ENCODE measurements around the gene MARK2. TPM values are rescaled to one million over a fixed set of nuclear protein-coding genes. Genes with fewer than 3 reads are reported as not detected.

Gene MARK2
- total and polyA plus RNA-seq, 2 donors (not counting 1 experiment from before 2014, with no cell fraction given): 6.4 to 12.3 TPM

DNA sequence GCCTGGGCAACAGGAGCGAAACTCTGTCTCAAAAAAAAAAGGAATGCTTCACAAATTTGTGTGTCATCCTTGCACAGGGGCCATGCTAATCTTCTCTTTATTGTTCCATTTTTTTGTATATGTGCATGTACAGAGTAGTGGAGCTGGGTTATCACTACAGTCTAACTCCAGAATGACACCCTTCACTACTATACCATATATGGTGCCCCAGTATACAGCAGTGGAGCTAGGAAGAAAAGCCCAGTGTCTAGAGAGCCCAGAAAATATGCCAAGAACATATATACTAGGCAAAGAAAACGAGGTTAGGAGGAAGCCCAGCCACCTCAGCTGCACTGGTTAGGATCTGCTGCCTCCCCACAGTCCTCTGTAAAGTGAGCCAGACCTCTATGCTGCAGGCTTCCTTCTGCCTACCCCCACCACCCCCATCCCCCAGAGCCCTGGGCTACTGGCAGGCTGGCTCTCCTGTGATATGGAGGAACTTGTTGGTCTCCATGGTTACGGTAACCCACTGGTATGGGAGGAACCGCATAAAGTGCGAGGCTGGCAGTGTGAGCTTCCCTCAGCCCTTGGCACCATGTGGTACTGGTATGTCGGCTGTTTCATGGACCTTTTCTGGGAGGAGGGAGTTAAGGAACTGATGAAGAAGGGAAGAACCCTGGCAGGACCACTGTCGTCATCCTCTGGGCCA, 43.8 kb downstream of the MARK2 start:
- H3K27ac ChIP-seq (ENCODE audit: insufficient read depth, low read length): no peak overlapping the region
- H2AFZ ChIP-seq (ENCODE audit: low read length): no peak overlapping the region
- H3K36me3 ChIP-seq (ENCODE audit: control insufficient read depth, insufficient read depth, low read length): no peaks in the 10 kb centered on the region
- H3K9me3 ChIP-seq (ENCODE audit: control insufficient read depth, insufficient read depth, low read depth, low read length): no peaks in the 10 kb centered on the region
- H3K4me1 ChIP-seq (ENCODE audit: control insufficient read depth, extremely low read depth, insufficient read depth, low read length): peaks cover 19% of the 10 kb centered on the region
- H3K27me3 ChIP-seq (ENCODE audit: control insufficient read depth, insufficient read depth, low read length): no peaks in the 10 kb centered on the region
- no peak for TF ChIP-seq EZH2 (IDR thresholded peaks at IDR 0.05; ENCODE audit: low read length, missing control alignments)
- TF ChIP-seq, protein P1, sequence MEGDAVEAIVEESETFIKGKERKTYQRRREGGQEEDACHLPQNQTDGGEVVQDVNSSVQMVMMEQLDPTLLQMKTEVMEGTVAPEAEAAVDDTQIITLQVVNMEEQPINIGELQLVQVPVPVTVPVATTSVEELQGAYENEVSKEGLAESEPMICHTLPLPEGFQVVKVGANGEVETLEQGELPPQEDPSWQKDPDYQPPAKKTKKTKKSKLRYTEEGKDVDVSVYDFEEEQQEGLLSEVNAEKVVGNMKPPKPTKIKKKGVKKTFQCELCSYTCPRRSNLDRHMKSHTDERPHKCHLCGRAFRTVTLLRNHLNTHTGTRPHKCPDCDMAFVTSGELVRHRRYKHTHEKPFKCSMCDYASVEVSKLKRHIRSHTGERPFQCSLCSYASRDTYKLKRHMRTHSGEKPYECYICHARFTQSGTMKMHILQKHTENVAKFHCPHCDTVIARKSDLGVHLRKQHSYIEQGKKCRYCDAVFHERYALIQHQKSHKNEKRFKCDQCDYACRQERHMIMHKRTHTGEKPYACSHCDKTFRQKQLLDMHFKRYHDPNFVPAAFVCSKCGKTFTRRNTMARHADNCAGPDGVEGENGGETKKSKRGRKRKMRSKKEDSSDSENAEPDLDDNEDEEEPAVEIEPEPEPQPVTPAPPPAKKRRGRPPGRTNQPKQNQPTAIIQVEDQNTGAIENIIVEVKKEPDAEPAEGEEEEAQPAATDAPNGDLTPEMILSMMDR (conservative IDR thresholded peaks at IDR 0.05 in 1 of 2, IDR thresholded peaks at IDR 0.05 in 1 of 2; ENCODE audit: low read depth in 1 of 2, low read length in 2 of 2): no peak
- H3K79me2 ChIP-seq (ENCODE audit: control insufficient read depth, insufficient read depth, low read length): peaks cover 36% of the 10 kb centered on the region
- DNase-seq (ENCODE audit: low read depth in 2 of 2): peak in 1 of 2 donors; percentile 30
- no peak overlapping the region for H3K9ac ChIP-seq (ENCODE audit: insufficient read depth, low read length)
- no peaks in the 10 kb centered on the region for H4K20me1 ChIP-seq (ENCODE audit: control insufficient read depth, extremely low read depth, insufficient read depth, low read length)
- H3K4me2 ChIP-seq (ENCODE audit: extremely low read depth, insufficient read depth, low read length): no peak overlapping the region
- H3K4me3 ChIP-seq (replicated peaks in 1 of 4; ENCODE audit: control extremely low read depth in 1 of 4, insufficient read depth in 1 of 4, low read depth in 3 of 4, low read length in 4 of 4): no peak overlapping the region

DNA sequence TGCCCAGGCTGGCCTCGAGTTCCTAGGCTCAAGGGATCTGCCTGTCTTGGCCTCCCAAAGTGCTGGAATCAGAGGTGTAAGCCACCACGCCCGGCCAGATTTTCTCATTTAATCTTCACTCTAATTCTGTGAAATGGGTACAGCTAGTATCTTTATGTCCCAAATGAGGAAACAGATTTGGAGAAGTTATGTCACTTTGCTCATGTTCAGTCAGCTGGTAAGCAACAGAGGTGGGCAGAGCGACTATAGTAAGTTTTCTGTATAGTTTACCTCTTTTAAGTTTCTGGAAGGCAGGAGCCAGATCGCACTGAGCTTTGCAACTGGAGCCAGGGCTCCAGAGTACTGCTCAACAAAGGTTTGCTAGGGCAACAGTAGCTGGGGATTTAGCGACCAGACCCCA, 44.9 kb downstream of the MARK2 start:
- H3K9me3 ChIP-seq (ENCODE audit: control insufficient read depth, insufficient read depth, low read depth, low read length): no peaks in the 10 kb centered on the region
- H3K9ac ChIP-seq (ENCODE audit: insufficient read depth, low read length): no peak overlapping the region
- peaks cover 36% of the 10 kb centered on the region for H3K79me2 ChIP-seq (ENCODE audit: control insufficient read depth, insufficient read depth, low read length)
- H3K27ac ChIP-seq (ENCODE audit: insufficient read depth, low read length): no peak overlapping the region
- no peaks in the 10 kb centered on the region for H3K36me3 ChIP-seq (ENCODE audit: control insufficient read depth, insufficient read depth, low read length)
- no peak overlapping the region for H3K4me2 ChIP-seq (ENCODE audit: extremely low read depth, insufficient read depth, low read length)
- DNase-seq (ENCODE audit: low read depth in 2 of 2): no peak
- no peak overlapping the region for H3K4me3 ChIP-seq (replicated peaks in 1 of 4; ENCODE audit: control extremely low read depth in 1 of 4, insufficient read depth in 1 of 4, low read depth in 3 of 4, low read length in 4 of 4)
- no peak overlapping the region for H2AFZ ChIP-seq (ENCODE audit: low read length)
- peaks cover 19% of the 10 kb centered on the region for H3K4me1 ChIP-seq (ENCODE audit: control insufficient read depth, extremely low read depth, insufficient read depth, low read length)
- TF ChIP-seq, protein P1 (conservative IDR thresholded peaks at IDR 0.05 in 1 of 2, IDR thresholded peaks at IDR 0.05 in 1 of 2; ENCODE audit: low read depth in 1 of 2, low read length in 2 of 2): no peak
- no peaks in the 10 kb centered on the region for H4K20me1 ChIP-seq (ENCODE audit: control insufficient read depth, extremely low read depth, insufficient read depth, low read length)
- no peaks in the 10 kb centered on the region for H3K27me3 ChIP-seq (ENCODE audit: control insufficient read depth, insufficient read depth, low read length)

DNA sequence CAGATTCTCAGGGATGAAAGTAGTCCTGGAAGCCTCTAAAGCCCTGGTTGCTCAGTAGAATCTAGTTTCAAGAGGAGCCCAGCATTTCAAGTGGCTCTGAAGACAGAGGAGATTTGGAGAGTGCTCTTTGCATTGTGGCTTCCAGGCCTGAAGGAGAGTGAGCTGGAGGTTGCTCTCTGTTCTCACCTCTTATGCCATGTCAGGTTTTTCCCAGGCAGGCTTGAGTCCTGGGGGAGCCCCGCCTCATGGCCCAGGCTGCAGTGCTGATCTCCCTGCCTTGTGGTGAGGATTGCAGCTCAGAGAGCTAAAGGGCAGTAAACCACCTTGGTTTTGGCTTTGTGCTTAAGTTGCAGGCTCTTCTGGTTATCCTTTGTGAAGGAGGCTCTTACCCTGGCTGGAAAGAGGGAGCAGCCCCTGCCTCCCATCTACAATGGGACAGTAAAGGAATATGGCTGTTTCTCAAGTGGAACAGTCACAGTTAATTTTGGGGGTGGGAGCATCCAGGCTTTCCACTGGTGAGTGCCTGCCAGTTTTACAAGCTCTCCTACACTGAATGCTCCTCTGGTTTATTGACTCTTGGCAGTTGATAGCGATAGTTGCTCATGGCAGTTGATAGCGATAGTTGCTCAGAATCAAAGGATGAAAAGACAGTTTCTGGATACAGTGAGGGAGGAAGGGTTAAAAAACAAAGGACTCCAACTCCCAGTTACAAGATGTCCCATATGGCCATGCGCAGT, 45.5 kb downstream of the MARK2 start:
- no peak for TF ChIP-seq EZH2 (IDR thresholded peaks at IDR 0.05; ENCODE audit: low read length, missing control alignments)
- TF ChIP-seq, protein P1 (conservative IDR thresholded peaks at IDR 0.05 in 1 of 2, IDR thresholded peaks at IDR 0.05 in 1 of 2; ENCODE audit: low read depth in 1 of 2, low read length in 2 of 2): no peak
- H3K79me2 ChIP-seq (ENCODE audit: control insufficient read depth, insufficient read depth, low read length): peaks cover 39% of the 10 kb centered on the region

More for the DNA sequence above, 45.5 kb downstream of the MARK2 start:
- H3K4me2 ChIP-seq (ENCODE audit: extremely low read depth, insufficient read depth, low read length): no peak overlapping the region
- H3K9ac ChIP-seq (ENCODE audit: insufficient read depth, low read length): no peak overlapping the region
- no peaks in the 10 kb centered on the region for H3K9me3 ChIP-seq (ENCODE audit: control insufficient read depth, insufficient read depth, low read depth, low read length)
- H3K36me3 ChIP-seq (ENCODE audit: control insufficient read depth, insufficient read depth, low read length): no peaks in the 10 kb centered on the region
- peaks cover 16% of the 10 kb centered on the region for H3K4me1 ChIP-seq (ENCODE audit: control insufficient read depth, extremely low read depth, insufficient read depth, low read length)
- H3K4me3 ChIP-seq (replicated peaks in 1 of 4; ENCODE audit: control extremely low read depth in 1 of 4, insufficient read depth in 1 of 4, low read depth in 3 of 4, low read length in 4 of 4): no peak overlapping the region
- no peaks in the 10 kb centered on the region for H4K20me1 ChIP-seq (ENCODE audit: control insufficient read depth, extremely low read depth, insufficient read depth, low read length)
- peak in 1 of 2 donors; percentile 17 for DNase-seq (ENCODE audit: low read depth in 2 of 2)
- no peak overlapping the region for H3K27ac ChIP-seq (ENCODE audit: insufficient read depth, low read length)
- H2AFZ ChIP-seq (ENCODE audit: low read length): no peak overlapping the region
- no peaks in the 10 kb centered on the region for H3K27me3 ChIP-seq (ENCODE audit: control insufficient read depth, insufficient read depth, low read length)
